Measurements from ENCODE around the gene MXI1.

DNA sequence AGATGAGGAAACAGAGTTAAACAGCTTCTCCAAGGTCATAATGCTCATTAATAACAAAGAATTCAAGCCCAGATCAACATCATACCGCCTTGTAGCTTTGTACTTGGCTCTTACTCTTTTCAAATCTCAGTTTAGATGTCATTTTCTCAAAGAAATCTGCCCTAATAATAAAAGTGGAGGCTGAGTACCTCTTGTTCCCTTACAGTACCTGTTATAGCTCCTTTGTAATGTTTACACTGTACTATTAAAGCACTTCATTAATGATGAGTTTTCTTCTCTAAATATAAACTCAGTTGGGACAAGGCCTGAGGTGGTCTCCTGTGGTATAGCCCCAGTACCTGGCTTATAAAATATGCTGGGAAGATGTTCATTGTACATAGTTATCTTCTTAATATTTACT lies 89.6 kb downstream of the MXI1 start:
- TF ChIP-seq PPARA (CRISPR knock-in tag; IDR thresholded peaks at IDR 0.05; ENCODE audit: borderline replicate concordance) (no peak), ZFP30 (CRISPR knock-in tag; IDR thresholded peaks at IDR 0.05) (no peak), ZC3H10 (CRISPR knock-in tag; IDR thresholded peaks at IDR 0.05) (no peak), ZNF8 (CRISPR knock-in tag; IDR thresholded peaks at IDR 0.05) (no peak), CSDC2 (CRISPR knock-in tag; IDR thresholded peaks at IDR 0.05) (no peak), GLIS3 (CRISPR knock-in tag; IDR thresholded peaks at IDR 0.05) (no peak), OSR1 (CRISPR knock-in tag; IDR thresholded peaks at IDR 0.05) (no peak)
- TF ChIP-seq, protein P1, sequence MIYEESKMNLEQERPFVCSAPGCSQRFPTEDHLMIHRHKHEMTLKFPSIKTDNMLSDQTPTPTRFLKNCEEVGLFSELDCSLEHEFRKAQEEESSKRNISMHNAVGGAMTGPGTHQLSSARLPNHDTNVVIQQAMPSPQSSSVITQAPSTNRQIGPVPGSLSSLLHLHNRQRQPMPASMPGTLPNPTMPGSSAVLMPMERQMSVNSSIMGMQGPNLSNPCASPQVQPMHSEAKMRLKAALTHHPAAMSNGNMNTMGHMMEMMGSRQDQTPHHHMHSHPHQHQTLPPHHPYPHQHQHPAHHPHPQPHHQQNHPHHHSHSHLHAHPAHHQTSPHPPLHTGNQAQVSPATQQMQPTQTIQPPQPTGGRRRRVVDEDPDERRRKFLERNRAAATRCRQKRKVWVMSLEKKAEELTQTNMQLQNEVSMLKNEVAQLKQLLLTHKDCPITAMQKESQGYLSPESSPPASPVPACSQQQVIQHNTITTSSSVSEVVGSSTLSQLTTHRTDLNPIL (CRISPR knock-in tag; IDR thresholded peaks at IDR 0.05; ENCODE audit: low read depth): no peak
- TF ChIP-seq, protein P2, sequence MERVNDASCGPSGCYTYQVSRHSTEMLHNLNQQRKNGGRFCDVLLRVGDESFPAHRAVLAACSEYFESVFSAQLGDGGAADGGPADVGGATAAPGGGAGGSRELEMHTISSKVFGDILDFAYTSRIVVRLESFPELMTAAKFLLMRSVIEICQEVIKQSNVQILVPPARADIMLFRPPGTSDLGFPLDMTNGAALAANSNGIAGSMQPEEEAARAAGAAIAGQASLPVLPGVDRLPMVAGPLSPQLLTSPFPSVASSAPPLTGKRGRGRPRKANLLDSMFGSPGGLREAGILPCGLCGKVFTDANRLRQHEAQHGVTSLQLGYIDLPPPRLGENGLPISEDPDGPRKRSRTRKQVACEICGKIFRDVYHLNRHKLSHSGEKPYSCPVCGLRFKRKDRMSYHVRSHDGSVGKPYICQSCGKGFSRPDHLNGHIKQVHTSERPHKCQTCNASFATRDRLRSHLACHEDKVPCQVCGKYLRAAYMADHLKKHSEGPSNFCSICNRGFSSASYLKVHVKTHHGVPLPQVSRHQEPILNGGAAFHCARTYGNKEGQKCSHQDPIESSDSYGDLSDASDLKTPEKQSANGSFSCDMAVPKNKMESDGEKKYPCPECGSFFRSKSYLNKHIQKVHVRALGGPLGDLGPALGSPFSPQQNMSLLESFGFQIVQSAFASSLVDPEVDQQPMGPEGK (CRISPR knock-in tag; IDR thresholded peaks at IDR 0.05; ENCODE audit: borderline replicate concordance): no peak
